NT2/D1 (cell line): ENCODE measurements around the gene RSPRY1.
"Not testable (repeated sequence)": the region's sequence is repeated elsewhere in the genome, so short reads cannot be mapped to it uniquely, and the experiment has no call there.

Experiments used
- DNase-seq: peaks from one replicate; pipeline ENCODE4 v3.0.0-alpha.2; 2011; ENCODE audit warnings: low read depth, low spot score
- H3K27me3 ChIP-seq: 2 replicates; pipeline ENCODE4 v1.6.0; 2011; ENCODE audit warnings: mild to moderate bottlenecking; ENCODE audit not compliant: insufficient read length, insufficient read depth
- H3K36me3 ChIP-seq: 2 replicates; pipeline ENCODE4 v1.6.1; 2011; ENCODE audit warnings: mild to moderate bottlenecking, low read length, mixed read lengths; ENCODE audit not compliant: insufficient read depth, insufficient read length
- H3K4me1 ChIP-seq: 2 replicates; pipeline ENCODE4 v1.5.1; 2011; ENCODE audit not compliant: insufficient read depth, insufficient read length
- H3K4me3 ChIP-seq: 2 replicates; pipeline ENCODE4 v1.5.1; 2011; ENCODE audit warnings: low read depth; ENCODE audit not compliant: insufficient read length
- H3K9ac ChIP-seq: 2 replicates; pipeline ENCODE4 v1.6.0; 2011; ENCODE audit warnings: low read depth; ENCODE audit not compliant: insufficient read length
- H3K9me3 ChIP-seq: 2 replicates; pipeline ENCODE4 v1.5.1; 2011; ENCODE audit warnings: mild to moderate bottlenecking, low read length; ENCODE audit not compliant: insufficient read depth
- SUZ12 ChIP-seq: IDR thresholded peaks from 2 replicates; pipeline ENCODE4 v1.6.1; 2011; ENCODE audit not compliant: insufficient read length, insufficient read depth; ENCODE audit errors: extremely low read depth
- YY1 ChIP-seq: IDR thresholded peaks from 2 replicates; pipeline ENCODE4 v1.6.1; 2011; ENCODE audit not compliant: insufficient read length, insufficient read depth
- ZNF274 ChIP-seq: IDR thresholded peaks from 2 replicates; pipeline ENCODE4 v1.6.1; 2011; ENCODE audit warnings: mild to moderate bottlenecking, low read depth, low read length

RSPRY1 gene

GRCh38 chr16:57262841-57263540 is 76.9 kb downstream of the RSPRY1 start:
- Histone ChIP-seq H3K36me3 (peaks cover 2% of the 10 kb centered on the region), H3K4me1 (peaks cover 22% of the 10 kb centered on the region), H3K9ac (no peak overlapping the region), H3K9me3 (no peaks in the 10 kb centered on the region), H3K4me3 (no peak overlapping the region), H3K27me3 (no peaks in the 10 kb centered on the region)
- DNase-seq, result no peak
- TF ChIP-seq YY1, result no peak
- TF ChIP-seq ZNF274, result no peak
- no peak for TF ChIP-seq SUZ12

GRCh38 chr16:57263541-57264351 is 77.6 kb downstream of the RSPRY1 start:
- H3K36me3 ChIP-seq, result no peaks in the 10 kb centered on the region
- no peaks in the 10 kb centered on the region for H3K27me3 ChIP-seq
- no peak for DNase-seq
- no peak for TF ChIP-seq SUZ12
- no peak for TF ChIP-seq YY1
- TF ChIP-seq ZNF274, result no peak
- peak overlapping the region; percentile 57 for H3K9ac ChIP-seq
- no peak overlapping the region for H3K4me3 ChIP-seq
- peaks cover 23% of the 10 kb centered on the region for H3K4me1 ChIP-seq
- H3K9me3 ChIP-seq, result no peaks in the 10 kb centered on the region

GRCh38 chr16:57264381-57264780 is 78.3 kb downstream of the RSPRY1 start:
- H3K36me3 ChIP-seq, result no peaks in the 10 kb centered on the region
- no peak for DNase-seq
- TF ChIP-seq SUZ12, result no peak
- no peak for TF ChIP-seq ZNF274
- no peak for TF ChIP-seq YY1
- H3K9me3 ChIP-seq, result no peaks in the 10 kb centered on the region
- H3K27me3 ChIP-seq, result no peaks in the 10 kb centered on the region
- H3K9ac ChIP-seq, result no peak overlapping the region
- peaks cover 21% of the 10 kb centered on the region for H3K4me1 ChIP-seq
- H3K4me3 ChIP-seq, result no peak overlapping the region

GRCh38 chr16:57264950-57265371 is 78.8 kb downstream of the RSPRY1 start:
- Histone ChIP-seq H3K4me3 (no peak overlapping the region), H3K4me1 (peaks cover 19% of the 10 kb centered on the region), H3K9me3 (no peaks in the 10 kb centered on the region), H3K27me3 (no peaks in the 10 kb centered on the region), H3K9ac (no peak overlapping the region), H3K36me3 (no peaks in the 10 kb centered on the region)
- DNase-seq, result no peak
- TF ChIP-seq ZNF274 (no peak), SUZ12 (no peak), YY1 (no peak)

GRCh38 chr16:57265850-57266530 is 79.9 kb downstream of the RSPRY1 start:
- DNase-seq, result no peak

GRCh38 chr16:57266531-57267260 is 80.6 kb downstream of the RSPRY1 start:
- H3K27me3 ChIP-seq, result no peaks in the 10 kb centered on the region
- H3K36me3 ChIP-seq, result no peaks in the 10 kb centered on the region
- no peak for DNase-seq
- H3K4me1 ChIP-seq, result peaks cover 20% of the 10 kb centered on the region
- H3K4me3 ChIP-seq, result no peak overlapping the region
- no peaks in the 10 kb centered on the region for H3K9me3 ChIP-seq
- H3K9ac ChIP-seq, result no peak overlapping the region
- TF ChIP-seq YY1, result no peak

More at GRCh38 chr16:57265850-57266530, 79.9 kb downstream of the RSPRY1 start:
- Histone ChIP-seq H3K27me3 (no peaks in the 10 kb centered on the region), H3K36me3 (no peaks in the 10 kb centered on the region), H3K4me1 (peaks cover 18% of the 10 kb centered on the region), H3K9me3 (no peaks in the 10 kb centered on the region), H3K4me3 (no peak overlapping the region), H3K9ac (no peak overlapping the region)
- TF ChIP-seq ZNF274, result no peak
- TF ChIP-seq YY1, result no peak
- no peak for TF ChIP-seq SUZ12

GRCh38 chr16:57267343-57267742 is 81.2 kb downstream of the RSPRY1 start:
- not testable (repeated sequence) for H3K9ac ChIP-seq, H3K27me3 ChIP-seq, DNase-seq, H3K9me3 ChIP-seq, H3K36me3 ChIP-seq, H3K4me3 ChIP-seq
- peaks cover 20% of the 10 kb centered on the region for H3K4me1 ChIP-seq
